GM18868 (cell line): ENCODE results near the gene IMPG2.
"Not testable (repeated sequence)": the region's sequence is repeated elsewhere in the genome, so short reads cannot be mapped to it uniquely, and the experiment has no call there.

ENCODE experiments used
- ATAC-seq: cut with Tn5 transposase; IDR thresholded peaks from one replicate; pipeline ENCODE4 v1.9.1; 2021; ENCODE audit warnings: mild to moderate bottlenecking, moderate library complexity; ENCODE audit not compliant: unreplicated experiment

Gene IMPG2

DNA sequence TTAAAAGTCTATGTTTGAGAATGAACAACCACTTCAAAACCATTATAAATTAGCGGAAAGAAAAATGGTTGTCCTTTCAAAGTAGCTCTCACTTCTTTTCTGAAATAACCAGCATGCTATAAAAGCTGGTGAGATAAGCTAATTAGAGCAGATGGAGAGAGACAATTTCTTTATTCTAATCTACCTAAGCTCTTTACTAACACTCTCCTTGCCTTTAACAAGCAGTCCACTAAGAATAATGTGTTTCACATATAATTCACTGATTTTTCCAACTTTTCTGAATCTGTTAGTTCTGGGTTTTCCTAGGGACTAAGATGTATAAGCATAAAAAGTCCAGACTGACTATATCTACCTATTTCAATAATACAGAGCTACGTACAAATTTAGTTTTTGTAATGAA lies at the start of gene IMPG2:
Gene IMPG2 (minus strand): TSS at position 101 of the 400 bp plus-strand sequence. CDS start 203 bp downstream, outside the sequence.
- ATAC-seq: no peak

DNA sequence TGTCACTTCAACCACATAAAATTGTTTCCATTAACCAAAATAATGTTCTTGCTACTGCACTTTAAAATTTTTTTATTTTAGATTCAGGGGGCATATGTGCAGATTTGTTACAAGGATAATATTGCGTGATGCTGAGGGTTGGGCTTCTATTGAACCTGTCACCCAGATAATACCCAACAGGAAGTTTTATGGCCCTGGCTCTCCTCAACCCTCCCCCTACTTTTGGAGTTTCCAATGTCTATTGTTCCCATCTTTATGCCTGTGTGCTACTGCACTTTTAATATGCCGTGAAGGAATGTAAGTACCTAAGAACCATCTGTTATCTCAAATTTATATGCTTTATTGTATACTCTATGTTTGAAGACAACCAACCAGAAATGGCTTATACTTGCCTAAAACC lies 42.0 kb upstream of the IMPG2 start:
- no peak for ATAC-seq

DNA sequence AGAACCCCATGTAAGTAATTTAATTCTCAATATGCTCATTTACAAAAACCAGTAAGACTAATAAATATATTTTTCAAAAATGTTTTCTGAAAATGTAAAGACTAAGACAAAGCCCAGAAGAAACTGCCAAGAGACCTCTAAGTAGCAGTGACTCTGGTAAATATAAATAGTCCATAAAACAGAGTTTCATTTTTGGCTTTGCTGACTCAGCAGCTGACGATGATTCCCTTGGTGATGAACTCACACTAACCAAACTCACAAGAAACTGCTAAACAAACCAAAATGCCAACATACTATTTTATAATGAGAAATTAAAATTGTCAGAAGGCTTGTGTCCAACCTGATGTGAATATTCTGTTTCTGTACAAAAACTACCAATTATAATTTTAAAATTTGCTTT lies 31.5 kb upstream of the IMPG2 start:
- no peak for ATAC-seq

DNA sequence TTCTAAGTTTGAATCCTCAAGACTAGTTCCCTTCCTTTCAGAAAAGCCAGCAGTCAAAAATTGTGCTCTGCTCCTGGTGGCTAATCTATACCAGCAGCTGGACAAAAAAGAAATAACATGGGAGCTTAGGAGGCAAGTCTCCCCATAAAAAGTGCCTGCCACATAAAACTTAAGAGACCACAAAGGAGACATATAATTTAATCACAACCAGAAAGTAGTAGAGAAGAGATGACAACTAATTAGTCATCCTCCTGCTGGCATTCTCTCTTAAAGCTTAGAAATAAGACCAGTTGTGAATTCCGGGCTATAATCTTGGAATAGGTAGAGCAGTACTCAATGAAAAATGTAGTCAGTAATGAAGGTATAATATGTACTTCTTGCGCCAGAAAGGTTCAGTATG lies 20.2 kb upstream of the IMPG2 start:
- ATAC-seq: no peak

DNA sequence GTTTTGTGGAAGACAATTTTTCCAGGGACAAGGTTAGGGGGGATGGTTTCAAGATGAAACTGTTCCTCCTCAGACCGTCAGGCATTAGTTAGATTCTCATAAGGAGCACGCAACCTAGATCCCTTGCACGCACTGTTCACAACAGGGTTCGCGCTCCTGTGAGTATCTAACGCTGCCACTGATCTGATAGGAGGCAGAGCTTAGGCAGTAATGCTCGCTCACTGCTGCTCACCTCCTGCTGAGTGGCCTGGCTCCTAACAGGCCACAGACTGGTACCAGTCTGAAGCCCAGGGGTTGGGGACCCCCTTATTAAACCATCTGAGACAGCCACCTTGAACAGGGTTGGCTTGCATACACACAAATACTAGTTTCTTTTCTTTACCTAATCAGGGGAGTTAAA lies 13.5 kb upstream of the IMPG2 start:
- ATAC-seq: no peak

DNA sequence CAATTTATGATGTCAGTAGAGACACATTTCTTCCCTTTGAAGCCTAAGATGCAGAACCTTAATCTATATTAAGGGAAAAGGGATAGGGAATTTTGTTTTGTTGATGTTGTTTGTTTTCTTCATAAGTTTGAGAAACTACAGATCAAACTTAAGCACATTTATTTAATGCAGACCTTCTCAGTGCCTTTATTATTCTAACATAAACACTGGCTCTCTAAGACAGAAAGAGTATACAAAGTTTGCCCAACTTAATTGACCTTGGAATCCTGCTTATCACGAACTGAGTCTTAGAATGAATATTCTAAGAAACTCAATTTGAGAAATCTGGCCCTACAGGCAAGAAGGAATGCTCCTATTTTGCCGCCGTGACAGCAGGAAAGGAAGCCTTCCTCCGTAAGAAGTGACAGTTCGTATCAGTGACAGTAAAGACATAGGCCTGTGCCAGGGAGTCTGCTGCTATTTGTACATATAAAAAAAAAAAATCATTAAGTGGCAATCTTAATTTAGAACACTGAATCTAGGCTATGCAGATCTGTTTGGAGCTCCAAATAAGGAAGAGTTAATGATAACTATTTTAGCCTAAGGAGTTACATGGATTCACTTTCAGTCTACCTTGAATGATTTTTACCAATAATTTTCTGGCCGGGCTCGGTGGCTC lies 8.8 kb upstream of the IMPG2 start:
- no peak for ATAC-seq

DNA sequence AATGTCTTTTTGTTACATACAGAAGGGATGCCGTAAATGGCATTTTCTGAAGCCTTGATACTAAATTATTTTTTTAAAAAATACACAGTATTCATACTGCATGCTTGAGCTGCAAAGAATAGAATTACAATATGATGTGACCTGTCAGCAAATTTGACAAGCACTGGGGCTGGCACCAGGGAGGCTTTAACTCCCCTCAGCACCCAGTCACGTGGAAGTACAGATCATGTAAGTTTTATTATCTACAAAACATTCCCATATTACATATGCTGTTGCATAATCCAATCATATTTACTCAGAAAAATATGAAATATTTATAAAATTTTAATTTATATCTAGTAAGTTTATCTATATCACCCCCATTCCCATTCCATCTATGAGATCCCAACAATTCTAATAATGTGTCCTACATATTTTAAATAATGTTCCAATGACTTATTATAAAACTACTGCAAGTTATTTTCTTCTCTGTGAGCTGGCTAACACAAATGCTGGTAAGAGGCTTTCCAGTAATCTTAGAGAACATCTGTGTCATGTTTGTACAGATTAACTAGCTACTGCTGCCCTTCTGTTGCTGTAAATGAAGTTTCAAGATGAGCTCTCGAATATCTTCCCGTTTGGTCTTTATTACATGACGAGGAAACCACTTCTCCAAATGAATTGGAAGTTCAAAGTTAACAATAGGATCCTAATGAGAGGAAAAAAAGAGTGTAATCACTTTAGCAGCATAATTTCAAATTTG lies 5.2 kb upstream of the IMPG2 start:
- ATAC-seq: no peak

DNA sequence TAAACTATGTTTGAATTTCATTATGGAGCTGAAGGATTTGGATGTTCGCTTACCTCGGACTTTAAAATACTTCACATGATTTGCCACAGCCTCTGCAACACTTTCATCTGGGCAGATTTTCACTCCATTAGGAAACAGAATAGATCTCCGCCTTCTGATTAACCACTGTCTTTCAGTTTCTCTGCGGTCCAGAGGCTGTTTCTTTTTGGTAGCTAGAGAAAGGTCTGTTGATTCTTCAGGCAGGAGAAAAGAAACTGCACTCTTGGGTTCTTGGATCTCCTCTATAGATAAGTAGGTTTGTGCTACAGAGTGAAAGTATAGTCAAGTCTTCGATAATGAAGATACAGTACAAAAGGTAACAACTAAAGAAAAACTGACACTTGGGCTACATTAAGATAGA lies 844 bp downstream of the IMPG2 start:
- no peak for ATAC-seq

DNA sequence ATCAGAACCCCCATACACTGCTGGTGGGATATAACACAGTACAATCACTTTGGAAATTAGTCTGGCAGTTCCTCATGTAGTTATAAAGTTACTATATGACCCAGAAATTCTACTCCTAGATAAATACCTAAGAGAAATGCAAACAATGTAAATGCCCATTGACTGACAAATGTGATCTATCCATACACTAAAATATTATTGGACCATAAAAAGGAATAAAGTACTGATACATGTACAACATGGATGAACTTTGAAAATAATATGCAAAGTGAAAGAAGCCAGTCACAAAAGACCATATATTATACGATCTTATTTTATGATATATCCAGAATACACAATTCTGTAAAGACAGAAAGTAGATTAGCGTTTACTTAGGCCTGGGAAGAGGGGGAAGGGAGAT lies 7.8 kb downstream of the IMPG2 start:
- no peak for ATAC-seq

DNA sequence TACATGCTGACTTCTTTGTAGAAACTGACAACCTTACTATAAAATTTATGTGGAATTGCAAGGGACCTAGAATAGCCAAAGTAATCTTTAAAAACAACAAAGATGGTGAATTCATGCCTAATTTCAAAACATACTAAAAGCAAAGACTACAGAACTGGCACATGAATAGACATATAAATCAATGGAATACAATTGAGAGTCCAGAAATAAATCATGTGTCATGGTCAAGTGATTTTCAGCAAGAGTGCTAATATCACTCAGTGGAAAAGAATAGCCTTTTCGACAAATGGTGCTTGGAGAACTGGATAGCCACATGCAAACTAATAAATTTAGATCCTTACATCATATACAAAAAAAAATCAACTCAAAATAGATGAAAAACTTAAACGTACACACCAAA lies 8.7 kb downstream of the IMPG2 start:
- ATAC-seq: no peak

DNA sequence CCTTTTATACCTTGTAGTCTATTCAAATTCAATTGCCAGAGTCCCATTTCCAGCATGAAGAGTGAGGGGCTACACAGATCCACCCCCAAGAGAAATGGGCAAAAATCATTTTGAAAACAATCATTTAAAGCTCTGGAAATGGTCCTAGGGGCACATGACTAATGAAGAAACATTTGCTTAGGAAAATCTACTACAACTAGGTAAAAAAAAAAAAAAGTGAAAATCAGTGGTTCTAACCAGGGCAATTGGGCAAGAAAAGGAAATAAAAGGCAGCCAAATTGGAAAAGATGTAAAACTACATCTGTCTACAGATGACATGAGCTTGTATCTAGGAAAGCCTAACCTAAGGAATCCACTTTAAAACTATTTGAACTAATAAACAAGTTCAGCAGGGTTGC lies 9.4 kb downstream of the IMPG2 start:
- no peak for ATAC-seq

DNA sequence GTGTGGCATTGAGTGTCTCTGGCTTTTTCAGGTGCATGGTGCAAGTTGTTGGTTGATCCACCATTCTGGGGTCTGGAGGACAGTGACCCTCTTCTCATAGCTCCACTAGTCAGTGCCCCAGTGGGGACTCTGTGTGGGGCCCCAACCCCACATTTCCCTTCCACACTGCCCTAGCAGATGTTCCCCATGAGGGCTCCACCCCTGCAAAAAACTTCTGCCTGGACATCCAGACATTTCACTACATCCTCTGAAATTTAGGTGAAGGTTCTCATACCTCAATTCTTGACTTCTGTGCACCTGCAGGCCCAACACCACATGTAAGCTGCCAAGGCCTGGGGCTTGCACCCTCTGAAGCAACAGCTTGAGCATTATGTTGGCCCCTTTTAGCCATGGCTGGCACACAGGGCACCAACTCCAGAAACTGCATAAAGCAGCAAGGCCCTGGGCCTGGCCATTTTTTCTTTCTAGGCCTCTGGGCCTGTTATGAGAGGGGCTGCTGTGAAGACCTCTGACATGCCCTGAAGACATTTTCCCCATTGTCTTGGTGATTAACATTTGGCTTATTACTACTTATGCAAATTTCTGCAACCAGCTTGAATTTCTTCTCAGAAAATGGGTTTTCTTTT lies 12.1 kb downstream of the IMPG2 start:
- not testable (repeated sequence) for ATAC-seq

DNA sequence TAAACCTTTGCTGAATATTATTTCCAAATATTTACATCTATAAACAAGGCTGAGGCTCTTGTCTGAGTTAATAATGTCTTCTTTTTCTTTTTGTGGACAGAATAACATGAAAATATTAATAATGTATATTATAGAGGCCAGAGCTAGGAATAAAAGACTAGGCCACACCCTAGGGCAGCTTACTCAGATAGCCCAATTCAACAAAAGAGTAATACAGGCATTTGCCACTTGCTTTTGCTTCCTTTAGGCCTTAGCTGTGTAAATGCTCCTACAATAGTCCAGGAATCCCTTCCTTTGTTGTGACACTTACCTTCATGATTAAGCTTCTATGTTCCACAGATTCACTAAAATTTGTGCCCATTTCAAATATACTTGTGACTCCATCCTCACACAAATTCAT lies 16.5 kb downstream of the IMPG2 start:
- no peak for ATAC-seq

DNA sequence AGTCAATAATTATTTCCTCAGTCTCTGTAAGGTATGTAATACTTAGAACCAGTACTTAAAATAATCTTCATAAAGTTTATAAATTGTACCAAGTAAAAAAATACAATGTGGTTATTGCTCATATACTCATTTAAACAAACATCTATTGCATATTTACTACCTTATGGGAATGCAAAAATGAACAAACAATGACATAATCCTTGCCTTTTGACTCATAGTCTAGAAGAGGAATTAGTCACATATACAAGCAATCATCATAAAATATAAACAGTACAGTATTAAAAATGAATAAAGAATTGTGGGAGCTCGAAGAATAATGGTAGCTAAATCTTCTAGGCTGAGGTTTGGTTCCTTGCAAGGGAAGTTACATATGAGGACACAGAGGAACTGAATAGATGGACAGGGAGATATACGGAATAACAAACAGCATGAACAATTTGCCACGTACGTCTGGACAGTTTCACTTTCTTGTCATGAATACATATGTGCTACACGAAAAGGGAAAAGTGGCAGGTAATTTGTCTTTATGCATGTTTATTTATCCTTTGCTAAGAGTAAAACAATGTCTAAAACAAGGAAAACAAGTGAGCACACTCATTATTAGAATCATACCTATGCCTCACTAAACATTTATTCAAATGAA lies 17.2 kb downstream of the IMPG2 start:
- peak; percentile 86 for ATAC-seq

DNA sequence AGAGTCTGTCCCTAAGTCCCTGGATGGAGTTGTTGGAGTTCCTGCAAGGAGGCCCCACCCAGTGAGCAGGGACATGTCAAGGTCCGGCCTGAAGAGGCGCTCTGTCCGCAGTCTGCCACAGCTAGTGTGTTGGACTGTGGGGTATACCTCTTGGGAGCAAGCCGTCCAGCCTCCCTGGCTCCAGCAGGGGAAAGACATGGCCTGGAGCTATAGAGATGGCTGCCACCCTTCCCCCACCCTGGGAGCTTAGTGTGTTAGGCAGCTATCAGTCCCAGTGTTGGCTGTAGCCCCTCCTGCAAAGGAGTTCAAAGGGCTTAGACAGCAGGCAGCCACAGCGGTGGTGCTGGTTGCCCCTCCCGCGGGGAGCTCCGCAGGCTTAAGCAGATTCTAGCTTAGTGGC lies 20.3 kb downstream of the IMPG2 start:
- ATAC-seq: no peak

DNA sequence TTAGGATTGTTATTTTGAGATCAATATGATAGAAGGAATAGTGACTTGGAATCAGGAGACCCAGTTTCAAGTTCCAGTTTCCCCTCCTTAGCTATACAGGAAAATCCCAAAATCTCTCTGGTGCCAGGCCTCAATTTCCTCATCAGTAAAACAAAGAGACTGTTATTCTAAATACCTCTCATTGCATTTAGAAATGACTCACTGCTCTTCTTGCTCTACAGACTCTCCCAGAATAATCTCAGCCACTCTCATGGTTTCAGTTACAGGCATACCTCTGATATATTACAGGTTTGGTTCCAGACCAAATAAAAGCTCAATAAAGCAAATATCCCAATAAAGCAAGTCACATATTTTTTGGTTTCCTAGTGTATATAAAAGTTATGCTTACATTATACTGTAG lies 28.3 kb downstream of the IMPG2 start:
- ATAC-seq: peak; percentile 96

DNA sequence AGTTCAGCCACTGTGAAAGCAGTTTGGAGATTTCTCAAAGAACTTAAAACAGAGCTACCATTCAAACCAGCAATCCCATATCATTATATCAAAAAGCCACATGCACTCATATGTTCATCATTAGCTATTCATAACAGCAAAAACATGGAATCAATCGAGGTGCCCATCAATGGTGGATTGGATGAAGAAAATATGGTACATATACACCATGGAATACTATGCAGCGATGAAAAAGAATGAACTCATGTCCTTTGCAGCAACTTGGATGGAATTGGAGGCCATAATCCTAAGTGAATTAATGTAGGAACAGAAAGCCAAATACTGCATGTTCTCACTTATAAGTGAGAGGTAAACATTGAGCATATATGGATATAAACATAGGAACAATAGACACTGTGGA lies 32.1 kb downstream of the IMPG2 start:
- ATAC-seq: no peak

DNA sequence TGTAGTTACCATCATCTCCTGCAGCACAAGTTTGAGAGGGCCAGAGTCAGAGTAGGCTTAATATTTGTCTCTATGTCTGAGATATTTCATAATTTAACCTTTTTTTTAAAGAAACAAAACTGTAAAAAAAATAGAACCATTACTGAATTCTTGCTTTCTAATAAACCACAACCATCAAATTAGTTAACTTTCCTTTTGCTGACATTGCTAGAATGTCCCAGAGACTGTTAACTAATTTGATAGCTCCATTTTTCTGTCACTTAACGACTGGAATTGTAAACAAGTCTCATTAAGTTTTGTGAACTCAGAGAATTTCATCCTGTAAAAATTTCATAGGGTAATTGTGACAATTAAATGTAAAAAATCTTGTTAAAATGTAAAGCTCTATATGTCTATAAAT lies 35.6 kb downstream of the IMPG2 start:
- ATAC-seq: no peak

DNA sequence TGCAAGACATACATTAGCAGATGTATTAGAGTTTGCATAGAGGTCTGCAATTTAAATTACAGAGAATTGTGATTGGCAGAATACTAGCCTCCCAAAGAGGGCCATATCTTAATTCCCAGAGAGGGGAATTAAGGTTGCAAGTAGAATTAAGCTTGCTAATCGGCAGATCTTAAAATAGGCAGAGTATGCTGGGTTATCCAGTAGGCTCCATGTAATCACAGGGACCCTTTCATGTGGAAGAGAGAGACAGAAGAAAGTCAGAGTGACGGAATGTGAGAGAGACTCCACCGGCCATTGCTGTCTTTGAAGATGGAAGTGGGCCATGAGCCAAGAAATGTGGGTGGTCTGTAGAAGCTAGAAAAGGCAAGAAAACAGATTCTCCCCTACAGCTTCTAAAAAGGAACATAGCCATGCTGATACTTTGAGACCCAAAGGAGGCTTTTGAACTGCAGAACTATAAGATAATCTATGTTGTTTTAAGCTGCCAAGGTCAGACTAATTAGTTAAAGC lies 38.8 kb downstream of the IMPG2 start:
- no peak for ATAC-seq

DNA sequence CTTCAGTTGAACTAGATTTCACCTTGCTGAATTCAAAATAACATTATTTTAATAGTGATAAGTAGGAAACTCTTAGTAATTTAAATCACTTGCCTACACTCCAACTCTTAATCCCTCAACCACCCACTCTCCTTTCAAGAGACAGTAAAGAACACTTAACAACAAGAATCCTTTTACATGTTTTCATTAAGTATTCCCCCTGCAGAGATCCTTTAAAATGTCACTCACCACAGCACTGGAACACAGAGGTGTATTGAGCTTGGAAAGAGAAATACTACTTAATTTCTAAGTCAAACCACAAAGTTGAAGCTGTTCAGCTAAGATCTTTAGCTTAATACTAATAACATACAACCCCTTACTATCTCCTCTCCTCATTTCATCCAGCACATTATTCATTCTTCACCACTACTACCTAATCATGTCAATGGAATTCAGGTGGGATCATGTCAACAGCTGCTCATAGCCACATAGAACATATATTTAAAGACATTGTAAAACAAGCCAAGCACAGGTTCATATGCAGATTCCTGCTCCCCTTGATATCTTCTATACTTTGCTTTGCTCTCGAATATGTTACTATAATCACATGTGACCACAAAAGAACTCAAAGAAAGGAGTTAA lies 40.5 kb downstream of the IMPG2 start:
- ATAC-seq: no peak

DNA sequence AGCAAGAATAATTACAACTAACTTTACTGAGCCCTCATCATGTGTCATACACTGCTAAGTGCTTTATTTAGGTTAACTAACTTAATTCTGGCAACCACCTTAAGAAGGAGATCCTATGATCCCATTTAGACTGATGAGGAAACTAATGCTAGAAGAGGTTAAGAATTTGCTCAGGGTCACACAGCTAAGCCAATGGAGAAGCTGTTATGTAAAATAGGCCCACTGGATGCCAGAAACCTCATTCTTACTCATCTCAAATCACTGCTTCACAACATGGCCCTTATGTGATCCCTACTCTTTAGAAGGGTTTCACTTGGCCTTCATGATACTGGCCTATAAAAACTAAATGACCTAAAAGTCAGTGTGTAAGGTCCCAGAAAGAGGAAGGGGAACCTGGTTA lies 41.2 kb downstream of the IMPG2 start:
- no peak for ATAC-seq
